ENCODE results near the gene TNKS1BP1. TPM values are rescaled to one million over a fixed set of nuclear protein-coding genes. Genes with fewer than 3 reads are reported as not detected.
"Not testable (repeated sequence)": the region's sequence is repeated elsewhere in the genome, so short reads cannot be mapped to it uniquely, and the experiment has no call there.

TNKS1BP1 gene
- polyA plus RNA-seq, 5 donors, result 100 to 159 (median 115) TPM

- DNase-seq, result peak; percentile 51 to 58
These were observed 30.3 kb downstream of the TNKS1BP1 start for GRCh38 chr11:57294225-57295131.

- no peak for DNase-seq
These were observed 34.5 kb downstream of the TNKS1BP1 start for GRCh38 chr11:57290288-57290687.

- DNase-seq, result no peak
These were observed 35.8 kb downstream of the TNKS1BP1 start for GRCh38 chr11:57288771-57289579.

GRCh38 chr11:57287884-57288283 is 36.9 kb downstream of the TNKS1BP1 start:
- DNase-seq, result no peak

GRCh38 chr11:57283231-57283990 is 41.3 kb downstream of the TNKS1BP1 start:
- DNase-seq, result no peak

GRCh38 chr11:57281546-57281945 is 43.2 kb downstream of the TNKS1BP1 start:
- not testable (repeated sequence) for DNase-seq

- DNase-seq, result no peak
These were observed 45.6 kb downstream of the TNKS1BP1 start for GRCh38 chr11:57279116-57279515.

- DNase-seq, result no peak
These were observed 46.0 kb downstream of the TNKS1BP1 start for GRCh38 chr11:57278721-57279095.

- peak; percentile 68 to 74 for DNase-seq
These were observed 46.7 kb downstream of the TNKS1BP1 start for GRCh38 chr11:57277845-57278720.

GRCh38 chr11:57276971-57277675 is 47.6 kb downstream of the TNKS1BP1 start:
- DNase-seq, result no peak

- DNase-seq, result no peak
These were observed 48.4 kb downstream of the TNKS1BP1 start for GRCh38 chr11:57276169-57276970.

GRCh38 chr11:57275582-57275981 is 49.2 kb downstream of the TNKS1BP1 start:
- no peak for DNase-seq

GRCh38 chr11:57274904-57275498 is 49.8 kb downstream of the TNKS1BP1 start:
- no peak for DNase-seq

- no peak for DNase-seq
These were observed 51.2 kb downstream of the TNKS1BP1 start for GRCh38 chr11:57273448-57274058.

GRCh38 chr11:57269571-57270021 is 55.2 kb downstream of the TNKS1BP1 start:
- DNase-seq, result no peak

- no peak for DNase-seq
These were observed 58.6 kb downstream of the TNKS1BP1 start for GRCh38 chr11:57266157-57266556.

GRCh38 chr11:57263351-57263750 is 61.4 kb downstream of the TNKS1BP1 start:
- no peak for DNase-seq

GRCh38 chr11:57262157-57262556 is 62.6 kb downstream of the TNKS1BP1 start:
- DNase-seq, result no peak

All from right lung (tissue), 5 donors.